WTC11 (cell line): ENCODE results near the gene C10orf95. TPM values are rescaled to one million over a fixed set of nuclear protein-coding genes. Genes with fewer than 3 reads are reported as not detected.

Experiments
- ATAC-seq: fragments of 200-7000 bp; cut with Tn5 transposase; 2 replicates; pipeline ENCODE4 v1.10.0; 2021; ENCODE audit warnings: mild to moderate bottlenecking, moderate library complexity
- CTCF ChIA-PET: fragments of 300-600 bp; sonication (Branson Sonifier 250); formaldehyde crosslinking; loops from one replicate; lab custom pipeline; 2021; ENCODE audit warnings: antibody characterized with exemption; lab: Charles Lee
- POLR2A ChIA-PET: fragments of 350-600 bp; sonication (Branson Sonifier 250); formaldehyde crosslinking; loops from one replicate; lab custom pipeline; 2021; ENCODE audit warnings: antibody characterized with exemption; lab: Charles Lee
- DNase-seq: peaks from one replicate; pipeline ENCODE4 v3.0.0; 2021; ENCODE audit warnings: low spot score
- H3K27ac Mint-ChIP-seq: 2 replicates; pipeline ENCODE4 v1.8.0; 2021; ENCODE audit warnings: mixed read lengths
- H3K27me3 Mint-ChIP-seq: 2 replicates; pipeline ENCODE4 v1.8.0; 2021; ENCODE audit warnings: low read depth, mild to moderate bottlenecking, moderate library complexity, mixed read lengths
- H3K36me3 Mint-ChIP-seq: 2 replicates; pipeline ENCODE4 v1.8.0; 2021; ENCODE audit warnings: mixed read lengths
- H3K4me1 Mint-ChIP-seq: 2 replicates; pipeline ENCODE4 v1.8.0; 2022; ENCODE audit warnings: mixed read lengths
- H3K4me3 Mint-ChIP-seq: 2 replicates; pipeline ENCODE4 v1.8.0; 2021; ENCODE audit warnings: mild to moderate bottlenecking, moderate library complexity, mixed read lengths
- H3K9me3 Mint-ChIP-seq: 2 replicates; pipeline ENCODE4 v1.8.0; 2021; ENCODE audit warnings: mixed read lengths
- ATF1 ChIP-seq: sonication (generic); formaldehyde crosslinking; IDR thresholded peaks from 2 replicates; pipeline ENCODE4 v1.8.1; 2023; ENCODE audit warnings: mild to moderate bottlenecking, moderate library complexity, missing genetic modification reagents
- ATF2 ChIP-seq: sonication (generic); formaldehyde crosslinking; IDR thresholded peaks from 2 replicates; pipeline ENCODE4 v1.8.1; 2022; ENCODE audit warnings: low read depth, missing genetic modification reagents, borderline replicate concordance
- ATF6 ChIP-seq: sonication (generic); formaldehyde crosslinking; IDR thresholded peaks from 2 replicates; pipeline ENCODE4 v1.8.1; 2023; ENCODE audit warnings: mild to moderate bottlenecking, missing genetic modification reagents
- CDX4 ChIP-seq: fragments of 250-450 bp; sonication (Bioruptor Pico); IDR thresholded peaks from 2 replicates; pipeline ENCODE4 v1.9.0; 2021; ENCODE audit warnings: moderate library complexity, mild to moderate bottlenecking, inconsistent platforms, borderline replicate concordance
- CTCF ChIP-seq: fragments of 200-600 bp; IDR thresholded peaks from 2 replicates; pipeline ENCODE4 v1.8.0; 2022; ENCODE audit warnings: antibody characterized with exemption
- GRHL2 ChIP-seq: fragments of 250-450 bp; sonication (Bioruptor Pico); IDR thresholded peaks from 2 replicates; pipeline ENCODE4 v1.8.0; 2022; ENCODE audit warnings: mild to moderate bottlenecking, moderate library complexity; ENCODE audit not compliant: insufficient replicate concordance, severe bottlenecking
- KAT7 ChIP-seq: sonication (generic); formaldehyde crosslinking; IDR thresholded peaks from 2 replicates; pipeline ENCODE4 v1.8.1; 2023; ENCODE audit warnings: missing genetic modification reagents, mild to moderate bottlenecking, borderline replicate concordance
- NFYB ChIP-seq: sonication (generic); formaldehyde crosslinking; conservative IDR thresholded peaks from 2 replicates; pipeline ENCODE4 v1.8.0; 2022; ENCODE audit warnings: low read depth, missing genetic modification reagents
- RORB ChIP-seq: fragments of 250-450 bp; sonication (Bioruptor Pico); IDR thresholded peaks from 2 replicates; pipeline ENCODE4 v1.9.0; 2021; ENCODE audit warnings: mild to moderate bottlenecking
- SOX15 ChIP-seq: fragments of 250-450 bp; sonication (Bioruptor Pico); IDR thresholded peaks from 2 replicates; pipeline ENCODE4 v1.9.0; 2021; ENCODE audit warnings: mild to moderate bottlenecking
- TCF7 ChIP-seq: sonication (generic); formaldehyde crosslinking; IDR thresholded peaks from 2 replicates; pipeline ENCODE4 v1.8.0; 2022; ENCODE audit warnings: mild to moderate bottlenecking, low read depth, missing genetic modification reagents, moderate library complexity
- TEAD4 ChIP-seq: sonication (generic); formaldehyde crosslinking; IDR thresholded peaks from 2 replicates; pipeline ENCODE4 v1.8.0; 2022; ENCODE audit warnings: mild to moderate bottlenecking, missing genetic modification reagents
- USF1 ChIP-seq: sonication (generic); formaldehyde crosslinking; IDR thresholded peaks from 2 replicates; pipeline ENCODE4 v1.8.0; 2022; ENCODE audit warnings: mild to moderate bottlenecking, missing genetic modification reagents
- ZNF263 ChIP-seq: sonication (generic); formaldehyde crosslinking; IDR thresholded peaks from 2 replicates; pipeline ENCODE4 v1.8.1; 2022; ENCODE audit warnings: low read depth, mild to moderate bottlenecking, moderate library complexity, missing genetic modification reagents
- ZNF532 ChIP-seq: fragments of 250-450 bp; sonication (Bioruptor Pico); IDR thresholded peaks from 2 replicates; pipeline ENCODE4 v1.9.0; 2021; ENCODE audit warnings: mild to moderate bottlenecking, borderline replicate concordance
- total RNA-seq: library from RNA; stranded (reverse); gene quantifications from 3 replicates; pipeline ENCODE4 v1.2.3, GENCODE V29; 2021

Gene C10orf95
- total RNA-seq, 1 experiment from 2014 or later = 0.96 TPM

- peaks cover 47% of the 10 kb centered on the region for H3K27me3 Mint-ChIP-seq
- H3K4me3 Mint-ChIP-seq = no peak overlapping the region
- ChIA-PET POLR2A (interaction anchor here (1.0 kb wide), 1 partner anchor 19 kb away, joined by 3 read pairs; the partner anchor contains the start of gene CUEDC2), CTCF (interaction anchor here (0.7 to 5.5 kb wide), 11 partner anchors 9 to 182 kb away, joined by 3 to 61 read pairs (median 4); partner anchors contain the start of genes NFKB2 and SUFU)
- no peaks in the 10 kb centered on the region for H3K9me3 Mint-ChIP-seq
- H3K27ac Mint-ChIP-seq = no peak overlapping the region
- H3K4me1 Mint-ChIP-seq = peaks cover 35% of the 10 kb centered on the region
- ATAC-seq = no peak
- no peaks in the 10 kb centered on the region for H3K36me3 Mint-ChIP-seq
- peak; percentile 64 for DNase-seq
- no peak for TF ChIP-seq CTCF
- no peak for TF ChIP-seq USF1 (CRISPR knock-in tag)
- TF ChIP-seq SOX15 = no peak
- no peak for TF ChIP-seq ATF6 (CRISPR knock-in tag)
- no peak for TF ChIP-seq ZNF532 (CRISPR knock-in tag)
- TF ChIP-seq ZNF263 = no peak
- TF ChIP-seq TEAD4 (CRISPR knock-in tag) = no peak
- no peak for TF ChIP-seq RORB (CRISPR knock-in tag)
- TF ChIP-seq TCF7 (CRISPR knock-in tag) = no peak
- TF ChIP-seq CDX4 (CRISPR knock-in tag) = no peak
- TF ChIP-seq ATF2 (CRISPR knock-in tag) = no peak
- no peak for TF ChIP-seq GRHL2 (CRISPR knock-in tag)
- no peak for TF ChIP-seq ATF1 (CRISPR knock-in tag)
- TF ChIP-seq KAT7 = no peak
- TF ChIP-seq NFYB (CRISPR knock-in tag) = no peak
Measured at GRCh38 chr10:102413053-102413705, 38.2 kb downstream of the C10orf95 start.
